Stimulated activated CD4-positive, alpha-beta T cell treated with anti-CD3 and anti-CD28 coated beads, Interleukin-15, amount 100 ng/mL, for 24 hours (primary cell): Measurements from ENCODE around the gene HAO2.
"Not testable (repeated sequence)": the region's sequence is repeated elsewhere in the genome, so short reads cannot be mapped to it uniquely, and the experiment has no call there.

Source experiments
- DNase-seq: peaks from one replicate; pipeline ENCODE4 v3.0.0-alpha.2; 2020

HAO2 gene

DNA sequence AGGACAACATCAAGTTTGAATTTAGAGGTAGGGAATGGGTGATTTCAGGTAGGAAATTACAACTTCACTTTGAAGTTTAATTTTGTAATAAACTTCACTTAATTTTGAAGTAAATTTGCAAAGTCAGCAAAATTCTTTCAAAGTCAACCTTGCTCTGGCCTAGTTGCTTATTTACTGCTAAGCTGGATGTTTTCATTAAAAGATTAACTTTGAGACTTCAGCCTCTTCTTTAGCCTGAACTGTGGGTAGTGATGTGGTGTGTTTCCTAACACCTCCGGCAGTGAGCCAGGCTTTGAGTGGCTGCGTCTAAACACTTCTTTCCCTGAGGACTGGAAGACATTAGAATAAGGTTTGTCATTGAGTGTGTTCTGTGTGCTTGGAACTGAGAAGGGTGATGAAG, at the start of gene HAO2:
Gene HAO2, plus strand, starts transcription at position 232 of the 400 bp plus-strand sequence. CDS start 12,301 bp downstream, outside the sequence.
- DNase-seq: no peak

DNA sequence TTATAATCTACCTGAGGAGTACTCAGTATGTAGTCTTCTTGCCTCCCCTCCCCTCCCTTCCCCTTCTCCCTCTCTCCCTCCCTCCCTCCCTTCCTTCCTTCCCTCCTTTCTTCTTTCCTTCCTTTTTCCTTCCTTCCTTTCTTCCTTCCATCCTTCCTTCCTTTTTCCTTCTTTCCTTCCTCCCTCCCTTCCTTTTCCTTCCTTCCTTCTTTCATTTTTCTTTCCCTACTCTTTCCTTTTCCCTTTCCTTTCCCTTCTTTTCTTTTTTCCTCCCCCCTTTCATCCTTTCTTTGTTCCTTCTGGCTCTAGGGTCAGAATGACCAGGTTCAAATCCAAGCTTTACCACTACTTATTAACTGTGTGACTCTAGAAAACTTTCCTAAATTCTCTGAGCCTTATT, 48.5 kb upstream of the HAO2 start:
- no peak for DNase-seq

DNA sequence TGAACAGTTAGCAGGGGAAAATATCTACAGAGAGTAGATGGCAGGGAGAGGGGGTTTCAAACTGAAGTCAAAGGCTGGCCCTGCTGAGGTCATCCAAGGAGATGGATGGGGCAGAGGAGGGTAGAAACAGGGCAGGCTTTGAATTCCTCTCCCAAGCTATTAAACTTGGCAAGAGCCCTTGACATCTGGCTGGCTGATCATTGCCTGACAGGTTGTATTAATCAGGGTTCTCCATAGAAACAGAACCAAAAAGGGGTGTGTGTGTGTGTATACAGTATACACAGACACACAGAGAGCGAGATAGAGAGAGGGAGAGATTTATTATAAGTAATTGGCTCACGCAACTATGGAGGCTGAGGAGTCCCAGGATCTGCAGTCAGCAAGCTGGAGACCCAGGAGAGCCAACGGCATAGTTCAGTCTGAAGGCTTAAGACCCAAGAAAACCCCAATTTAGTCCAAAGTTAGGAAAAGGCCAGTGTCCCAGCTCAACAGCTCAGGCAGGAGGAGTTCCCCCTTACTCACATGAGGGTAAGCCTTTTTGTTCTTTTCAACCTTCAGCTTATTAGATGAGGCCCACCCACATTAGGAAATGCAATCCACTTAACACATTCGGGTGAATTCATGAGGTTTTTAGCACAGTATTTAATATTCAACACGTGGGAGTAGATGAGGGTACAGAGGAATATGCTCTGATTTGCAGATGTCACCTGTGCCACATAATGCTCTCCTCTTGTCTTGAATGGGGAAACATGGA, 46.7 kb upstream of the HAO2 start:
- DNase-seq: no peak

DNA sequence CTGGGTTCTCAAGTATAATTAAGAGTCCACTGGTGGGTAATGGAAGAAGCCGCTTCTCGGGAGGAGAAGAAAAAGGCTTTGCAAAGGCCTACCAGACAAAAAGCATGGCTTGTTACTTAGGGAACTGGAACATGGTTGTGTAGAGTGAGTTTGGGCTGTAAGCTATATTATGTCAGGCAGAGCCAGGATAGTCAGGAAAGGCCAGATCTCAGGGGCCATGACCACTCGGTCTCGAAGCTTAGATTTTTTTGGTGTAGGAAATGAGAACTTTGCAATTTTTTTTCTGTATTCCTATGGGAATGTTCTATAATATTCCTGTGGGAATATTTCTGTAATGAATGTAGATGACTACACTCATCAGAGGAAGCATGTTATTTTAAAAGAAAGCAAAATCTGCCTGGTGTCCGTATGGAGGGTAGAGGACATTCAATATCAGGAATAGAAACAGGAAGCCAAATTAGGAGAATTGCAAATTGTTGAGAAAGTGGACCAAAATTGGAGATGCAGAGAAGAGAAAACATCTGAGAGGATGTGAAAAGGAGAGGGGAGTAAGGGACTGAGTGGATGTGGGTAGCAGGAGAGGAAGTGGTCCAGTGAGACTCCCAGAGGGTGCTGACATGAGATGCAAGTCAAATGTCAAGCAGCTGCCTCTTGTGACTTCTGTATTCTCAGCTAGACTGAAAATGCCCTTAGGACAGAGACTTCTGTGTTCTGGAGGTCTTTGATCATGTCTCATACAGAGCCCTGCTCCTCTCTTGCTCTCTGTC, 45.2 kb upstream of the HAO2 start:
- DNase-seq: no peak

DNA sequence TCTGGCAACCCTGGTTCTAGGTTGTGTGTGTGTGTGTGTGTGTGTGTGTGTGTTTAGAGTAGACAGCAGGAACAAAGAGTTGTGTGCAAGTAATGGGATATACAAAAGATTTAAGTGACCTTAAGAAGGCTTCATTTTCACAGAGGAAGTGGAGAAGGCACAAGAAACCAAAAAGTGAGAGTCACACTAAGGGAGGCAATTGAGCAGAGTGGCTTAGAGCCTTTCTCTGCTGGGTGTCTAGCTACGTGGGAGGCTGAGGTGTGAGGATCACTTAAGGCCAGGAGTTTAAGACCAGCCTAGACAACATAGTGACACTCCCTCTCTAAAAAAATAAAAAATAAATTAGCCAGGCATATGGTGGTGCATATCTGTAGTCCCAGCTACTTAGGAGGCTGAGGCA, 44.4 kb upstream of the HAO2 start:
- DNase-seq: no peak

DNA sequence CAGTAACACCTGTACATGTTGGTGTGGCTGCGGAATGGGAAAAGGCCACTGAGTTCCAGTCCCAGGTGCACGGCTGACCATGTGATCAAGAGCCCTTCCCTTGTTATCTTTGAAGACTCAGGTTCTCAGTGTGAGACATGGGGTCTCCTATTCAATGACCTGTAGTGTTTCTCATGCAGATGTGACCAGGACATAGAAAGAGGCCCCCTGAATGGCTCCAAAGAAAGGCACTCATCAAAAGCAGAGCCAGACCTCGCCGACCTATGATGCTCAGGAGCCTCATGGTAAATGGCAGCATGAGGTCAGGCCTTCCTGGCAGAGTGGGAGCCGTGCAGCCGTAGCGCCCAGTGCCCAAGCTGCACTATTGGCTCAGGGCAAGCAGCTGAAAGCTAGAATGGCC, 42.3 kb upstream of the HAO2 start:
- no peak for DNase-seq

DNA sequence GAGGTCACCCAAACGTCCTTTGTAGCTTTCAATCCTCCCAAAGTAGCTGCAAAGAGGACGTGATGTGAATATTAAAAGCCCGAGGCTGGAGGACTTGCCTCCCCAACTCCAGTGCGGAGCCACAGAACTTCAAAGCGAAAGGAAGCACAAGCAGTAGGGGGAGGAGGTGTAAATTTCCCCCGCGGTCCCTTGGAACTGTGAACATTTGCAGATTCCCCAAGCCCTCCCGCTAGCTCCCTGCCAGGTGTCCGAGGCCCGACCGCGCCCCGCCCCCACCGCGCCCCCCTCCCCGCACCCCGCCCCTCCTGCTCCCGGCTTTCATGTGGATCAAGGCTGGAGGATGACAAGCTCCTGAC, 41.5 kb upstream of the HAO2 start:
- peak; percentile 13 for DNase-seq

DNA sequence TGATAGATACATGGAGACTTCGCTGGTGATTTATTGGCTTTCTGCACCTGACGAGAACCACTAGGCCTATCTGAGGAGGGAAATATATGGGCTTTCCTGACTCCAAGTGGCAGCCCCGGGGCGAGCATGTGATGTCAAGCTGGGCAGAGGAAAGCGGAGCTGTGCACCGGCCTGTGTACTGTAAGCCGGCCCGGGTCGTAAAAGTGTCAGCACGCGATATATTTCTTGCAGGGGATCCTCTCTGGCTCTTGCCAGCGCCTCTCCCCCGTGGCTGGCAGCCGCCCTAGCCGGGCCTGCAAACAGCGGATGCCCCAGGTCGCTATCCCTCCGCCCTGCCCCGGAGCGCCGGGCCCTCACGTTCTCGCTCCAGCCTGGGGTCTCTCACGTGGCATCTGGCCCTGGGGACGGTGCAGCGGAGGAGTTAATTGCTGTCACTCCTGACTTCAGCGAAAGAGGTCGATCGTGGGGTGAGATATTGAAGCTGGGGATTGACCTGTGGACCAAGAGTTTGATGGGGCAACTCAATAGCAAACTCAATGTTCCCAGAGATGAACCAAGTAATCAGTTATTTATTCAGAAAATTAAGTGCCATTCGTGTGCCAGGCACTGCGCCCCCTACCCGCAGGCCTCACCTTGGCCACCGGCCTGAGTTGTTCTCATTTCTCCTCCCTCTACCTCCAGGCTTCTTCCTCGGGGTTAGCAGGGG, 41.0 kb upstream of the HAO2 start:
- DNase-seq: peak; percentile 51

DNA sequence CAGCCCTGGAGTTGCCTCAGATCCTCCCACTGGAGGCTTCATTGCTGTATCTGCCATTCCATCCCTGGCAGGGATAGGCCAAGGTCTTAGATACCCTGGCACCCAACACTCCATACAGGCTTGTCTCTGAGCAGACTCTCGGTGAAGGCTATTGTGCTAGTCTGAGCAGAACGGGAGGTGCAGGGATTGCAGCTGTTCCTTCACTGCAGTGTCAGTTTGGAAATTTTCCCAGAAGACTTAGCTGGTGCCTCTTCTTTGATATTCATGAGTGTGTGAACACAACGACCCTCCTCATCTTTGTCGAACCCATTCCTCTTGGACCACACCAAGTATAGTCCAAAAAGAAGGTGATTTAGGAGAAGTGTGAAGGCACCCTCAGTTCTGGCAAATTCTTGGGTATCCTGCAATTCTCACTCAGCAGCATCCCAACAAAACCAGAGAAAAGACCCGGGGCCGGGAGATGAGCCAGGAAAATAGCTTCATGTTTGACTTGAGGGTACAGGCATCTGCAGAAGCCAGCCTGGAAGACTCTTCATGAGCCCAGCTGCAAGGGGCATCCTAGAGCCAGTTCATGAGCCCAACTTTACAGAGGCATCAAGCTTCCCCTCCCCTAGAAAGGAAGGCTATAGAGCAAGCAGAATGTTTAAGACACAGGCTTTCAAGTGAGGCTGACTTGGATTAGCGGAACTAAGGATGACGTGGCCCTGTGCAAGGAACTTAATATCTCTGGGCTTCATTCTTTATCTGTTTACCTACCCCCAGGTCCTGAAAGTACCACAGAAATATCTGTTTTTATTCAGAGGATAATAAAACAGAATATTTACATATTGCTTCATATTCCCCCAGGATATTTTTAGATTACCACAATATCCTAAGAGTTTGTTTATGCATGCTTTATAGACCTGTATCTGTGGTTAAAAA, 38.8 kb upstream of the HAO2 start:
- no peak for DNase-seq

DNA sequence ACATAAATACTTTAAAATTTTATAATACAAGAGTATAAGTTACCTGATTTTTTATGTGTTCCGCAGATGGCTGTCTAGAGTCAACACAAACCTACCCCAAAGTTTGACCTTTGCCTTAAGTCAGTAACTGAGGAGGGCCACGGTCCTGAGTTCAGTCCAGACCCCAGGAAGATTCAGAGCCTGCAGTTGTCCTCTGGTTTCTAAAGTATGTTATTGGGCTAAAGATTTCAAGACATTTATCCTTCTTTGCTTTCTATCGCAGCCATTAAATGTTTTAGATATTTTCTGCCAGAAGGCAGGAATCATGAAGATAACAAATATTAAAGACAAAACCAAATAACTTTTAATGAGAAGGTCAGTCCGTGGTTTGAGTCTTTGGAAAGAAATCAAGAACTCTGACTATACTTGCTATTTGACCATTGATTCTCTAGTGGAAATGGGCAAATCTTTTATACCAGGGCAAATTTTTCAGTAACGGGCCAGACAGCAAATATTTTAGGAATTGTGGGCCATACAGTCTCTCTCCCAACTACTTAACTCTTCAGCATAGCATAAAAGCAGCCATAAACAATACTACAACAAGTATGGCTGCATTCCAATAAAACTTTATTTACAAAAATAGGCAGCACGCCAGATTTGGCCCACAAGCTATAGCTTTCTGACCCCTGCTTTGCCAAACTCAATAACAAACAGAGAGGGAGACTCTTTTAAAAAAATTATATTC, 38.0 kb upstream of the HAO2 start:
- DNase-seq: no peak

DNA sequence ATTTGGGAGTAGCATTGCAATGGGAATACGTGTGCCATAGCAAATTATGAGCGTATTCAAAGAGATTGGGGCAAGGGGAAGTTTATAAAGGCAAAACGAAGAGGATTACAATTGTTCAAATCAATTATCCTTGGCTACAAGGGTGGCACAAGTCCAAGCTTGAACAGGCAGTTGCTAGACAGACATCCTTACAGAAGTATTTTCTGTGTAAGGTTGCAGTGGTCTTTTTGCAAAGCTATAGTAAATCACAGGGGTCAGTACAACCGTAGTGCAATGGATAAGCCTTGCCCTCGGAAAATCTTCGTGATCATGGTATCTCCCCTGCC, 37.4 kb upstream of the HAO2 start:
- no peak for DNase-seq

DNA sequence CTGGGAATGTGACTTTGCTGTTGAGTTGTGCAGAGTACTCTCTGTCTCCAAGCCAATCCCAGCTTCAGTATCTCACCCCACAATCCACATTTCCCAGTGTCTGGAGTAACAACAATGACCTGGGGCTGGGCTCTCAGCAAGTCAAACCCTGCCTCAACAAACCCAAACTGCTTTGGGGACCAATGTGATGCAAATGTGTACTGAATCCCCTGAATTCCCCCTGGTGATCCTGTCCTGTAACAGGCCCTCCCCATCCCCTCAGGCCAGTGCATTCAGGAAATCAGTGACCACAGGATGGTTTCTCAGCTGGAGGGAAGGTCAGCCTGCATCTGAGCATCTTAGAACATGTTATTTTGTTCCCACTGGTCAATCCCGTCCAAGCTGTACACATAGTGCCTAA, 36.7 kb upstream of the HAO2 start:
- no peak for DNase-seq

DNA sequence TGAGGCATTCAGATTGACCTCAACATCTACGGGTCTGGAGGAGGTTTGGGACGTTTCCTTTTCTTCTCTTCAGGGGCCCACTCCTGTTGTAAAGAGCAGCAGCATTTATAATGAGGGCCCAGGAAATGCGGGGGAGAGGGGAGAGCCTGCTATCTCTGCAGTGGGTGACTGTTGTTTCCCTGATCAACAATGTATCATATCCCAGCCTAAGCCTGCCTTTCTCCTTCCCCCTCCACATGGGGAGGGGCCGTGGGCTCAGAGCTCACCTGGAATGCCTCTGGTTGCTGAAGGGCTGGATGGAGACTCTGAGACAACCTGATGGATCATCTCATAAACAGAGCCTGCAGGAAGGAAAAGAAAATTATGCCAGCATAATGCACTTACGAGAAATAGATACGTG, 36.0 kb upstream of the HAO2 start:
- no peak for DNase-seq

DNA sequence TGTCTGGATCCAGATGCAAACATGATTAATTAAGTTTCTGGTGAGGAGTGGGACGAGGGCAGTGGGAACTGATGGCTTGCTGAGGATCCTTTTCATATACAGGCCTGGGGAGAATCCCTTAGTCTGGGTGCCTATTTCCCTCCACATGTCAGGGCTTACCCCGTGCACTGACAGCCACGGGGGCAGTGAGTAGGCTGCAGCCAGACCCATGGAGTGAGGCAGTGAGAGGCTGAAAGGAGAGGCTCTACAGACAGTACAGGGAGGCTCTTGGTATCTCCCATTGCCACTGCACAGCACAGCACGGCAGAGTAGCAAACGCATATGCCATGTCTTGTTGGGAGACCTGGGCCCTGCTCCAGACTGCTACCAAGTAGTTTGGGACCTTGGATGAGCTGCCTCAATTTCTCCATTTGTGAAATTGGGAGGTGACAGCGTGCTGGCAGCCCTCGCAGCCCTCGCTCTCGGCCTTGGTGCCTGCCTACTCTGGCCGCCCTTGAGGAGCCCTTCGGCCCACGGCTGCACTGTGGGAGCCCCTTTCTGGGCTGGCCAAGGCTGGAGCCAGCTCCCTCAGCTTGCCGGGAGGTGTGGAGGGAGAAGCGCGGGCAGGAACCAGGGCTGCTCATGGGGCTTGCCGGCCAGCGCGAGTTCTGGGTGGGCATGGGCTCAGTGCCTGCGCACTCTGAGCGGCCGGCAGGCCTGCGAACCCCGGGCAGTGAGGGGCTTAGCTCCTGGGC, 35.3 kb upstream of the HAO2 start:
- DNase-seq: no peak

DNA sequence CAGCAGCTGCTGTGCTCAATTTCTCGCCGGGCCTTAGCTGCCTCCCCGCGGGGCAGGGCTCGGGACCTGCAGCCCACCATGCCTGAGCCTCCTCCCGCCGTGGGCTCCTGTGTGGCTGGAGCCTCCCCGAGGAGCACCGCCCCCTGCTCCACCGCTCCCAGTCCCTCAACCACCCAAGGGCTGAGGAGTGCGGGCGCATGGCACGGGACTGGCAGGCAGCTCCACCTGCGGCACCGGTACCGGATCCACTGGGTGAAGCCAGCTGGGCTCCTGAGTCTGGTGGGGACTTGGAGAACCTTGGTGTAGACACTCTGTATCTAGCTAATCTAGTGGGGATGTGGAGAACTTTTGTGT, 34.7 kb upstream of the HAO2 start:
- not testable (repeated sequence) for DNase-seq

DNA sequence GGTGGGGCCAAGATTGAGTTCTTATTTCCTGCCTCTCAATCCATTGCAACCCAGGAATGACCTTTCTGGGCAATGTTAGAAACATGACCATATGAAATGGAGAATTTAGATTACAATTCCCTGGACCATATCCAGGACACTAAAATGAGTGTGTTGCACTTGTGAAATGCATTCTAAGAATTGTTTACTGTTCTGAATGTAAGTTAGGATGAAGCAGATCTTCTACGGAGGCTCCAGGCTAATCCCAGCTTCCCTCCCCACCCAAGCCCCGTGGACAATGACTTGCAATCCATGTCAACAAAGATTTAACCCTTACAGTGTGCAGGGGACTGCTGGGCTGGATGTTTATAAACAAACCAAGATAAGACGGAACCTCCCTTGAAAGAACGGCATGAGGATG, 31.7 kb upstream of the HAO2 start:
- no peak for DNase-seq

DNA sequence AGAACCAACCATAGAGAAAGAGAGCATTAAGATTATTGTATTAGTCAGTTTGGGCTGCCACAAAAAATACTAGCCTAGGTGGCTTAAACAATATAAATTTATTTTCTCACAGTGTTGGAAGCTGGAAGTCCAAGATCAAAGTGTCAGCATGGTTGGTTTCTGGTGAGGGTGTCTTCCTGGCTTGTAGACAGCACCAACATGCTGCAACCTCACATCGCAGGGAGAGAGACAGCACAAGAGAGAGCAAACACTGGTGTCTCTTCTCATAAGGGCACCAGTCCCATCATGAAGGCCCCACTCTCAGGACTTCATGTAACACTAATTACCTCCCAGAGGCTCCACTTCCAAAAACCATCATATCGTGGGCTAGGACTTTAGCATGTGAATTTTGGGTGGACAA, 30.6 kb upstream of the HAO2 start:
- no peak for DNase-seq

DNA sequence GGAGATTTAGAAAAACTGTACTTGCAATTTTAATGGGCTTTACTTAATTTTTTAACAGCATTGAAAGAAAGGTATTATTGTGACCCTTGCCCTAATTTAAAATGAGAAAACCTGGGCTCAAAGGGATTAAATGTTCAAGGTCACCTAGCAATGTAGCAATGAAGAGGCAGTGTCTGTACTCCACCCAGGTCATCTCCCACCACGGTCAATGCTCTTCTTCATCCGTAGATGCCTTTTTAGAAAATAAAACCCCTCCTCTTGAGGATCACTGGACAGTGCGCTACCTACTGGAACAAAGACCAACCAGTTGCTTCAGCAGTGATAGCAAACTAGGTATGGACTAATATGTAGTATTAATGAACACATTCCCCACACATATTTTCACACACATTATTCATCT, 29.8 kb upstream of the HAO2 start:
- no peak for DNase-seq

DNA sequence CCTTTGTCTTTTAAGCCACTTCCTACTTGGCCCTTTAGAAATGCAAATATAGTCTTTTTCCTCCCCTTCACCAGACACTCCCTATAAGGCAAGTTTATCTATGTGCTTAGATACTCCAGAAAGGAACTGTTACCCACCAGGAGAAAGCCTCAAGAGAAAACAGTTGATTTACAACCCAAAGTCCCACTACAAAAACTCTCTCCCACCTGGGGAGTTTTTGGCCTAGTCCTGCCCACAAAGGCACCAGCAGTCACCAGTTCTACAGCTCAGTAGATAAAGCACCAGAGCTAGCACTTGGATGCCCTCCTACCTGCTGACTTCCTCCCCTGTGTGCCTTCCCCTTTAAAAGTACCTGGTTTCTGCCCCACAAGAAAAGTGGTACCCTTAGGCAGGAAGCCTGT, 27.7 kb upstream of the HAO2 start:
- no peak for DNase-seq

DNA sequence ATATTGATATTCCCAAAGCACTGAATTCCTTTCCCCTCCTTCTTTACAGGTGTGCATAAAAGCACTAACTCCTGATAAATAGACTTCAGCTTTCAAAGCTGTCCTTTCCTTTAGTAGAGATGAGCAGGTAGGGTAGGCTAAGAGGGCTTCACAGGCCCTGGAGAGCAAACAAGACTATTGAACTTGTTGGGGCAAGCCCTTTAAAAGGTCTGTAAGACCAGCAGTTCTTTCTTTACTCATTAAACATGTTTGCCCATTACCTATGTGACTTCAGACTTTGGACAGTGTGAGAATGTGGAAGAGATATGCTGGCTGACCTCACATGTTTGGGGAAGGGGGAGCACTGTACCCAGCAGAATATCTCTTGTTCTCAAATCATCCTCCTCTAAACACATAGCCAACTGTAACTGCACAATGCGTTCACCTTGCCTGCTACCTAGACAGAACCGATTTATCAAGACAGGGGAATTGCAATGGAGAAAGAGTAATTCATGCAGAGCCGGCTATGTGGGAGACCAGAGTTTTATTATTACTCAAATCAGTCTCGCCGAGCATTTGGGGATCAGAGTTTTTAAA, 27.1 kb upstream of the HAO2 start:
- DNase-seq: no peak

DNA sequence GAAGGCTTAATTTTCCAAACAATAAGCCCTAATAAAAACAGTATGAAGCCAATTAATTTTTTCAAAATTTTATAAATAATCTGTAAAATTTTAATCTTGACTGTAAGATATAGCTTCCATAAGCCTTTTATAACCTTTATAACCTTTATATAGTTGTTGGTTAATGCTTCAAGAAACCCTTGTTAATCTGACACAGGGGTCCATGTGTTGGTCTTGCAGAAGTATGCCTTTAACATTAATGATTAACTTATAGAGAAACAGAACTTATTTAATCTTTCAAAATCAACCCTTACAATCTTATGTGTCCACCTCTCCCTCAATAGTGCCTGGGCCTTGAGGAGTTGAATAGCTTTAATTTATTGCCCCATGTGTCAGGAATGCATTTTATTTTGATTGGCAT, 23.2 kb upstream of the HAO2 start:
- DNase-seq: no peak
